Lower leg skin (tissue), 4 donors: ENCODE data around the gene ARHGAP15. TPM values are rescaled to one million over a fixed set of nuclear protein-coding genes. Genes with fewer than 3 reads are reported as not detected.

ENCODE experiments used
- DNase-seq, 2 donors: peaks; one replicate each; pipeline ENCODE4 v3.0.0-alpha.2; 2019; ENCODE audit warnings: low spot score in 2 of 2
- H3K4me3 ChIP-seq: fragments of 200-600 bp; sonication (generic); 2 replicates; pipeline ENCODE4 v1.5.1; 2017; ENCODE audit warnings: mild to moderate bottlenecking, low read depth; ENCODE audit not compliant: poor library complexity, severe bottlenecking
- CTCF ChIP-seq, 3 donors: fragments of 450-650 bp; IDR thresholded peaks; one replicate each; pipeline ENCODE4 v1.5.1; 2016; ENCODE audit warnings: antibody characterized with exemption in 3 of 3, mild to moderate bottlenecking in 3 of 3, moderate library complexity in 2 of 3
- POLR2A ChIP-seq, 2 donors: fragments of 450-650 bp; IDR thresholded peaks; one replicate each; pipeline ENCODE4 v1.6.1; 2016 to 2017; ENCODE audit warnings: antibody characterized with exemption in 2 of 2, mild to moderate bottlenecking in 1 of 2, moderate library complexity in 1 of 2
- WGBS, 2 donors: methylation state at CpG; one replicate each; pipeline ENCODE4 v1.1.5; 2018; 5-methylcytosine and 5-hydroxymethylcytosine counted together
- intact Hi-C: fragments of 100-400 bp; cut with DNase I; formaldehyde crosslinking; loops from one replicate; pipeline ENCODE4 v1.15.0; 2023; ENCODE audit warnings: low total_unique reads
- total RNA-seq, 4 donors: library from RNA; depleted of rRNA; stranded (reverse); fragments of >200 nt; gene quantifications; one replicate each; pipeline ENCODE4 v1.1.0, GENCODE V29; 2016

Gene ARHGAP15
- total RNA-seq, 4 donors from 2014 or later = 1.1 to 4.6 (median 2.4) TPM

GRCh38 chr2:143280097-143280757 is 151.0 kb downstream of the ARHGAP15 start:
- WGBS, 2 donors = 85 to 90% methylated on average over 3 of the region's 3 CpGs
- TF ChIP-seq POLR2A (IDR thresholded peaks at IDR 0.05) = no peak
- no peak for TF ChIP-seq CTCF (IDR thresholded peaks at IDR 0.05)
- DNase-seq = no peak
- intact Hi-C loops = no loop called here
- no peak overlapping the region for H3K4me3 ChIP-seq

GRCh38 chr2:143282684-143283083 is 153.5 kb downstream of the ARHGAP15 start:
- no peak for TF ChIP-seq POLR2A (IDR thresholded peaks at IDR 0.05)
- TF ChIP-seq CTCF (IDR thresholded peaks at IDR 0.05) = no peak
- WGBS, 2 donors = 87 to 89% methylated on average over 6 of the region's 6 CpGs
- no peak overlapping the region for H3K4me3 ChIP-seq
- intact Hi-C loops = no loop called here
- no peak for DNase-seq

- 56 to 57% methylated on average over 7 of the region's 7 CpGs for WGBS, 2 donors
- DNase-seq = no peak
- no peak overlapping the region for H3K4me3 ChIP-seq
- intact Hi-C loops = no loop called here
- TF ChIP-seq POLR2A (IDR thresholded peaks at IDR 0.05) = no peak
- no peak for TF ChIP-seq CTCF (IDR thresholded peaks at IDR 0.05)
Measured at GRCh38 chr2:143284087-143284675, 155.0 kb downstream of the ARHGAP15 start.

DNA sequence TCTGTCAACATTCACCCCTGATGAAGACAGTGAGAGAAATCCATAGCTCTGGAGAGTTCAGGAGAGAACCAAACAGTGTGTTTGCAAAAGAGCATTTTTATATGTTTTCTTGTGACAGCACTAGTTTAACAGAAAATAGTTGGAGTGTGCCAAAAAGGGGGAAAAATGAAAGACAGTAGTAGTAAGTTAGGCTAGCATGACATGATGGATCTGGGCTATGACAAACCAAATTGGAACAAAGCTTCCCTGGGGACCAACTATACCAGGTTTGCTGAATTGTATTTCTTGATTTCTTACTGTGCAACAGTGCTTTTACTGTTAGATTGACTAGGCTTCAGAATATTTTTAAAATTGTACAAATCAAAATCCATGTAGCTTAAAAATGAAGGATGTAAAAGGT is 159.8 kb downstream of the ARHGAP15 start:
- no peak for TF ChIP-seq CTCF (IDR thresholded peaks at IDR 0.05)
- TF ChIP-seq POLR2A (IDR thresholded peaks at IDR 0.05) = no peak
- intact Hi-C loops = no loop called here

GRCh38 chr2:143290221-143290620 is 161.0 kb downstream of the ARHGAP15 start:
- WGBS, 2 donors = 50 to 55% methylated on average over 5 of the region's 5 CpGs
- no peak overlapping the region for H3K4me3 ChIP-seq

More for the DNA sequence above, 159.8 kb downstream of the ARHGAP15 start:
- no peak for DNase-seq
- H3K4me3 ChIP-seq = no peak overlapping the region

More at GRCh38 chr2:143290221-143290620, 161.0 kb downstream of the ARHGAP15 start:
- intact Hi-C loops = no loop called here
- TF ChIP-seq POLR2A (IDR thresholded peaks at IDR 0.05) (no peak), CTCF (IDR thresholded peaks at IDR 0.05) (no peak)
- no peak for DNase-seq
